Measurements from ENCODE around the gene CADPS2.

CADPS2 gene

GRCh38 chr7:122626785-122627184 is 259.5 kb downstream of the CADPS2 start:
- H3K27ac ChIP-seq = no peak overlapping the region
- no peak for DNase-seq (ENCODE audit: low read depth, low spot score)

GRCh38 chr7:122622682-122623081 is 263.6 kb downstream of the CADPS2 start:
- DNase-seq (ENCODE audit: low read depth, low spot score) = no peak
- H3K27ac ChIP-seq = no peak overlapping the region

- no peak overlapping the region for H3K27ac ChIP-seq
- DNase-seq (ENCODE audit: low read depth, low spot score) = no peak
Measured at GRCh38 chr7:122619664-122620063, 266.6 kb downstream of the CADPS2 start.

GRCh38 chr7:122618585-122619189 is 267.6 kb downstream of the CADPS2 start:
- no peak overlapping the region for H3K27ac ChIP-seq
- DNase-seq (ENCODE audit: low read depth, low spot score) = no peak

GRCh38 chr7:122616951-122617350 is 269.3 kb downstream of the CADPS2 start:
- no peak for DNase-seq (ENCODE audit: low read depth, low spot score)
- H3K27ac ChIP-seq = no peak overlapping the region

GRCh38 chr7:122605929-122606328 is 280.3 kb downstream of the CADPS2 start:
- H3K27ac ChIP-seq = no peak overlapping the region
- DNase-seq (ENCODE audit: low read depth, low spot score) = no peak

GRCh38 chr7:122604251-122604650 is 282.0 kb downstream of the CADPS2 start:
- DNase-seq (ENCODE audit: low read depth, low spot score) = no peak
- H3K27ac ChIP-seq = no peak overlapping the region

- no peak for DNase-seq (ENCODE audit: low read depth, low spot score)
- no peak overlapping the region for H3K27ac ChIP-seq
Measured at GRCh38 chr7:122602800-122603199, 283.5 kb downstream of the CADPS2 start.

- DNase-seq (ENCODE audit: low read depth, low spot score) = no peak
- H3K27ac ChIP-seq = no peak overlapping the region
Measured at GRCh38 chr7:122600630-122601029, 285.6 kb downstream of the CADPS2 start.

- no peak for DNase-seq (ENCODE audit: low read depth, low spot score)
- no peak overlapping the region for H3K27ac ChIP-seq
Measured at GRCh38 chr7:122600042-122600441, 286.2 kb downstream of the CADPS2 start.

- no peak overlapping the region for H3K27ac ChIP-seq
- no peak for DNase-seq (ENCODE audit: low read depth, low spot score)
Measured at GRCh38 chr7:122597277-122597676, 289.0 kb downstream of the CADPS2 start.

GRCh38 chr7:122595885-122596284 is 290.4 kb downstream of the CADPS2 start:
- DNase-seq (ENCODE audit: low read depth, low spot score) = no peak
- no peak overlapping the region for H3K27ac ChIP-seq

GRCh38 chr7:122588621-122589020 is 297.6 kb downstream of the CADPS2 start:
- H3K27ac ChIP-seq = peak overlapping the region; percentile 9
- DNase-seq (ENCODE audit: low read depth, low spot score) = peak; percentile 8

- DNase-seq (ENCODE audit: low read depth, low spot score) = no peak
Measured at GRCh38 chr7:122584676-122585251, 301.5 kb downstream of the CADPS2 start.

GRCh38 chr7:122578350-122578749 is 307.9 kb downstream of the CADPS2 start:
- H3K27ac ChIP-seq = no peak overlapping the region
- no peak for DNase-seq (ENCODE audit: low read depth, low spot score)

More at GRCh38 chr7:122584676-122585251, 301.5 kb downstream of the CADPS2 start:
- no peak overlapping the region for H3K27ac ChIP-seq

- no peak overlapping the region for H3K27ac ChIP-seq
- DNase-seq (ENCODE audit: low read depth, low spot score) = no peak
Measured at GRCh38 chr7:122577449-122578003, 308.7 kb downstream of the CADPS2 start.

- no peak for DNase-seq (ENCODE audit: low read depth, low spot score)
- H3K27ac ChIP-seq = no peak overlapping the region
Measured at GRCh38 chr7:122572706-122573105, 313.6 kb downstream of the CADPS2 start.

- H3K27ac ChIP-seq = no peak overlapping the region
- no peak for DNase-seq (ENCODE audit: low read depth, low spot score)
Measured at GRCh38 chr7:122561326-122561725, 324.9 kb downstream of the CADPS2 start.

GRCh38 chr7:122556873-122557542 is 329.3 kb downstream of the CADPS2 start:
- no peak overlapping the region for H3K27ac ChIP-seq
- no peak for DNase-seq (ENCODE audit: low read depth, low spot score)

GRCh38 chr7:122556219-122556618 is 330.0 kb downstream of the CADPS2 start:
- no peak for DNase-seq (ENCODE audit: low read depth, low spot score)
- H3K27ac ChIP-seq = no peak overlapping the region

GRCh38 chr7:122553761-122554160 is 332.5 kb downstream of the CADPS2 start:
- no peak for DNase-seq (ENCODE audit: low read depth, low spot score)
- no peak overlapping the region for H3K27ac ChIP-seq
